Ascending aorta (tissue), 2 donors: ENCODE data around the gene FGFR1OP2. TPM values are rescaled to one million over a fixed set of nuclear protein-coding genes. Genes with fewer than 3 reads are reported as not detected.
"Not testable (repeated sequence)": the region's sequence is repeated elsewhere in the genome, so short reads cannot be mapped to it uniquely, and the experiment has no call there.

Experiments used
- DNase-seq, 2 donors: peaks; one replicate each; pipeline ENCODE4 v3.0.0-alpha.2; 2019; ENCODE audit warnings: low spot score in 2 of 2
- H3K27ac ChIP-seq, 2 donors: fragments of 200-600 bp; sonication (generic); one replicate each; pipeline ENCODE4 v1.5.1; 2016 to 2017; ENCODE audit warnings: mild to moderate bottlenecking in 1 of 2
- H3K27me3 ChIP-seq: fragments of 200-600 bp; sonication (generic); one replicate; pipeline ENCODE4 v1.5.1; 2017
- H3K36me3 ChIP-seq, 2 donors: fragments of 200-600 bp; sonication (generic); one replicate each; pipeline ENCODE4 v1.5.1; 2016
- H3K4me1 ChIP-seq, 2 donors: fragments of 200-600 bp; sonication (generic); one replicate each; pipeline ENCODE4 v1.5.1; 2016 to 2017; ENCODE audit warnings: mild to moderate bottlenecking in 1 of 2
- H3K4me3 ChIP-seq, 2 donors: fragments of 200-600 bp; sonication (generic); one replicate each; pipeline ENCODE4 v1.5.1; 2016 to 2017; ENCODE audit warnings: mild to moderate bottlenecking in 1 of 2
- H3K9me3 ChIP-seq, 2 donors: fragments of 200-600 bp; sonication (generic); one replicate each; pipeline ENCODE4 v1.5.1; 2016
- CTCF ChIP-seq, 3 experiments: fragments of 200-600 bp in 2 of 3; fragments of 450-650 bp in 1 of 3; sonication (generic) in 2 of 3; IDR thresholded peaks; one replicate each; pipeline ENCODE4 v1.5.1; 2016 to 2019; ENCODE audit warnings: antibody characterized with exemption in 3 of 3, mild to moderate bottlenecking in 1 of 3, moderate library complexity in 1 of 3
- intact Hi-C: fragments of 100-400 bp; cut with DNase I; formaldehyde crosslinking; loops from one replicate; pipeline ENCODE4 v1.15.1; 2023
- total RNA-seq: library from RNA; depleted of rRNA; stranded (reverse); fragments of >200 nt; gene quantifications from one replicate; pipeline ENCODE4 v1.1.0, GENCODE V29; 2016

FGFR1OP2 gene
- 34.3 TPM for total RNA-seq

- TF ChIP-seq CTCF (IDR thresholded peaks at IDR 0.05): no peak
- no peaks in the 10 kb centered on the region for H3K27me3 ChIP-seq
- intact Hi-C loops: loop anchor here (1.0 to 10.0 kb wide), 6 partner anchors 76 to 823 kb away; partner anchors contain the start of genes BMAL2, ITPR2, STK38L and TM7SF3
- H3K4me1 ChIP-seq: peaks cover 4 to 37% of the 10 kb centered on the region in 2 donors
- DNase-seq: peak; percentile 97 to 99
- peak within 1 kb of the TSS; percentile 88 to 99 for H3K27ac ChIP-seq
- H3K9me3 ChIP-seq: no peaks in the 10 kb centered on the region
- H3K36me3 ChIP-seq: no peaks in the 10 kb centered on the region
- H3K4me3 ChIP-seq: peak within 1 kb of the TSS; percentile 84 to 96
Measured at GRCh38 chr12:26937863-26938700, at the start of gene FGFR1OP2, which contains the start of gene INTS13. TSS of gene FGFR1OP2 (plus strand) at chr12:26938470. CDS start at chr12:26954159, 15,689 bp downstream. TSS of gene INTS13 (minus strand) at chr12:26937981. CDS start at chr12:26936803, 1,178 bp downstream.

- Histone ChIP-seq H3K4me1 (no peaks in the 10 kb centered on the region), H3K4me3 (no peak overlapping the region), H3K36me3 (no peaks in the 10 kb centered on the region), H3K9me3 (no peaks in the 10 kb centered on the region), H3K27me3 (no peaks in the 10 kb centered on the region), H3K27ac (no peak overlapping the region)
- intact Hi-C loops: no loop called here
- TF ChIP-seq CTCF (IDR thresholded peaks at IDR 0.05): no peak
- DNase-seq: no peak
Measured at GRCh38 chr12:26890784-26891183, 47.5 kb upstream of the FGFR1OP2 start.

GRCh38 chr12:26891704-26892103 lies 46.6 kb upstream of the FGFR1OP2 start:
- TF ChIP-seq CTCF (IDR thresholded peaks at IDR 0.05): no peak
- no peak for DNase-seq
- H3K36me3 ChIP-seq: no peaks in the 10 kb centered on the region
- no peak overlapping the region for H3K4me3 ChIP-seq
- no peaks in the 10 kb centered on the region for H3K4me1 ChIP-seq
- intact Hi-C loops: no loop called here
- H3K27me3 ChIP-seq: no peaks in the 10 kb centered on the region
- no peak overlapping the region for H3K27ac ChIP-seq
- no peaks in the 10 kb centered on the region for H3K9me3 ChIP-seq

- no peak overlapping the region for H3K4me3 ChIP-seq
- intact Hi-C loops: no loop called here
- TF ChIP-seq CTCF (IDR thresholded peaks at IDR 0.05): no peak
Measured at GRCh38 chr12:26895672-26896071, 42.6 kb upstream of the FGFR1OP2 start.

GRCh38 chr12:26896913-26897312 lies 41.4 kb upstream of the FGFR1OP2 start:
- Histone ChIP-seq H3K4me1 (no peaks in the 10 kb centered on the region), H3K9me3 (no peaks in the 10 kb centered on the region), H3K36me3 (peaks cover 2 to 19% of the 10 kb centered on the region in 2 donors), H3K27ac (no peak overlapping the region), H3K27me3 (no peaks in the 10 kb centered on the region), H3K4me3 (no peak overlapping the region)
- intact Hi-C loops: no loop called here
- no peak for DNase-seq
- TF ChIP-seq CTCF (IDR thresholded peaks at IDR 0.05): no peak

More at GRCh38 chr12:26895672-26896071, 42.6 kb upstream of the FGFR1OP2 start:
- Histone ChIP-seq H3K27ac (no peak overlapping the region), H3K4me1 (no peaks in the 10 kb centered on the region), H3K36me3 (peaks cover 2 to 12% of the 10 kb centered on the region in 2 donors), H3K27me3 (no peaks in the 10 kb centered on the region), H3K9me3 (no peaks in the 10 kb centered on the region)
- no peak for DNase-seq

GRCh38 chr12:26903396-26903795 lies 34.9 kb upstream of the FGFR1OP2 start:
- H3K27ac ChIP-seq, H3K9me3 ChIP-seq, intact Hi-C loops, H3K27me3 ChIP-seq, DNase-seq, H3K4me3 ChIP-seq, H3K4me1 ChIP-seq: not testable (repeated sequence)
- peaks cover 8 to 32% of the 10 kb centered on the region in 2 donors for H3K36me3 ChIP-seq
